NCI-H510A treated with DMSO at 0.1 percent for 48 hours (cell line): ENCODE data around the gene TSPAN5.

Experiments
- DNase-seq: peaks from one replicate; lab custom pipeline; 2025; lab: John Stamatoyannopoulos, UW

Gene TSPAN5

DNA sequence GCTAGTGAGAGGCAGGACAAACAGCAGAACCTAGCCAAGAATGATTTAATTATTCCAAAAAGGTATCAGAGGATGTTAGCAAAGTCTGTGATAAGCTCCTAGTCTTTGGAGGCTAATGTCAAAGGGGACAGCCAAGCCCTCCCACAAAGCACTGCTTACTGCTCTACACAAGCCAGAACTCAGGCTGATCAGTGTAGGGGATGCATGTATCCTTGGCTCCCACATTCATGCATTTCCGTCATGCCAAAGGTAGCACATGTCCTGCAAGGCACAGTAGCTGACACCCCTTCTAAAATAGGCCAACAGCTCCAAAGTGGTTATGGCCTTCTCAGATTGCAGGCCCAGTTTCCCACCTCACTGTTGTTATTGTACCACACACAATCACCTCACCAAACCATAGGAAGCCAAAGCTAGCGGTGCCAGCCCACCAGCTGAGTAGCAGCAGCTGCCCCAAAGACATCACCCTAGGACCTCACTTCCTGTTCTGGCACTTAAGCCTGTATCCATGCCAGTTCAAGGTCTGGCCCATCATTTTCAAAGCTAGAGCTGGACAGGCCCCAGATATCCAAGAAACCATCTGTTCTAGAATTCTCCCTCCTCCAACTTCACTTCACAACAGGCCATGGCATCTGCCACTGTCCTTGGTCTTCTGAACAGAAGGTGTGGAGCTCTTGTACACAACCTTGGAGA lies 40.9 kb downstream of the TSPAN5 start:
- DNase-seq = no peak

DNA sequence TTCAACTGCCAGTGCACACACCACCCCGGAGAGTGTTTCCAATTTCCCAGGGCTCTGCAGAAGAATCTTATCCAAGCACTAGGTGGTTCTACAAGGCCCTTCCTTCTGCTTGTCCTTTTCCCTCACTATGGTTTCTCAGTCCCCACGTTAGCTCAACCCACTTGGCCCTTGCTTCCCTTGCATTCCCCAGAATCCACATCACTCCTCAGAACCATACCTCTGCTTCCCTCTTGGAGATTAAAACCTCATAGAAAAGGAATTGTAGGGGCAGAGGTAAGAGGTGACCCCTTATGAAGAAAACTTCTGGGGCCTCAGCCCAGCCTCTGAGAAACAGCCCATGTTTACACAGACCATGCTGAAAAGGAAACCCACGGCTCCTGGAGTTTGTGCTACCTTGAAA lies 42.4 kb downstream of the TSPAN5 start:
- DNase-seq = no peak

GRCh38 chr4:98614662-98615061 lies 43.7 kb downstream of the TSPAN5 start:
- no peak for DNase-seq

- DNase-seq = no peak
Measured at GRCh38 chr4:98614094-98614493, 44.3 kb downstream of the TSPAN5 start.

- no peak for DNase-seq
Measured at GRCh38 chr4:98613453-98614075, 44.8 kb downstream of the TSPAN5 start.

DNA sequence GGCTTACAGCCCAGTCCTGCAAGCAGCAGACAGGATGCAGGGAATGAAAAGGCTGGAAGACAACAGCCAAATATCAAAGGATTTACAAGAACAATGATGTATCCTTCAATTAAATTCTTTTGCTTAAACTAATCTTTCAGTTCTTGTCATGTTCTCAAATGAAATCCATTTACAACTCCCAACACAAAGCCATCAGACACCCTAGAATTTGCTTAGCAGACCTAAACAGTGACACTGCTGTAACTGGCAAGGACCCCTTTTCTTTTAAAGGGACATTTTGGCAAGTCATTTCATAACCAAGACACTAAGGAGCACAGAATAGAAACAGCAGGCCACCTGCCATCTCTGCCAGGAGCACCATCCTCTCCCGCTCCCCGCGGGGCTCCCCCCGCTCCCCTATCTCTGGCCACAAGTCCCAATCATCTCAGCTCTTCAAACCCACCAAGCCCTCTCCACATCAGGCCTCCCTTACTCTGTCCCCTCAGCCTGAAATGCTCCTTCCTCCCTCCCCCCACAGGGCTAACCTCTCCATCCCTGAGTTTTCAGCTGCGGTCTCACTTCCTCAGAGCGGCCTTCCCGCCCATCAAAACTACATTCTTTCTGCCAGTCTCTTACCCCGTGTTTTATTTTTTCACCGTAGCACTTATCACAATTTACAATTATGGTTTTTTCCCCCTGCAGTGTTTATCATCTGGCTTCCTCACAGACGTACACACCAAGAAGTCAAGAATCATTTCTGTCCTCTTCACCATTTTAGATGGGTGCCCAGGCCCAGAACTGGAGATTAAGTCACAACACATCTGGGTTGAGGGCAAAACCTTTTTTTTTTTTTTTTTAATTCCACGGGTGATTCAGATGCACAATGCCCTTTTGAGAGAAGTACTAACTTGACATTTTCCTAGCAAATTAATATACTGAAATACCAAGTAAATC lies 45.8 kb downstream of the TSPAN5 start:
- no peak for DNase-seq

DNA sequence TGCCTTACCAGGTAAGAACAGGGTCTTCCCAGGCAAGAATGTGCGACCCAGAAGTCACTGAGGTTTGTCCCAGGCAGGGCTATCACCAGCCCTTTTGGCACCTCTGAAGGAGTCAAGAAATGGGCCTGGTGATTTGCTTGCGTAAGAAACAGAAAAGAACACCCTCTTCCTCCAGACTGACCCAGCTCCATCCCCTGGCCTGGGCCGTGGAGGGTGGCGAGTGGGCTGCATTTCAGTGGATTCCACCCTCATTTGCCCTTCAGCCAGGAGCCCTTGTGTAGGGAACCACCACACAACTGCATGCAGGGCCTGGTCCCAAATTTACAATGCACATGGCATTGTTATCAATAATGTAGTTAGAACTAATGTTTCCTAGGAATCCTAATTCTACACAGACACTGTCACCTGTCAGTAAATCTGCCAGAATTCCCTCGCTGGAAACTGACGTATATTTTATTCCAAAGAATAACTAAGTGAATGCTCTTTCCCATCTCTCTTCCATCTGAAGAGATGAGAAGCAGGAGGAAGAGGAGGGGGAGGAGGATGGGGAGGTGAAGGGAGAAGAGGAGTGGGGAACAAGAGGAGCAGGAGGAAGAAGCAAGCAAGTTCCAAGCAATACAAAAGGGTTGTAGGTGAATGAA lies 46.6 kb downstream of the TSPAN5 start:
- no peak for DNase-seq

DNA sequence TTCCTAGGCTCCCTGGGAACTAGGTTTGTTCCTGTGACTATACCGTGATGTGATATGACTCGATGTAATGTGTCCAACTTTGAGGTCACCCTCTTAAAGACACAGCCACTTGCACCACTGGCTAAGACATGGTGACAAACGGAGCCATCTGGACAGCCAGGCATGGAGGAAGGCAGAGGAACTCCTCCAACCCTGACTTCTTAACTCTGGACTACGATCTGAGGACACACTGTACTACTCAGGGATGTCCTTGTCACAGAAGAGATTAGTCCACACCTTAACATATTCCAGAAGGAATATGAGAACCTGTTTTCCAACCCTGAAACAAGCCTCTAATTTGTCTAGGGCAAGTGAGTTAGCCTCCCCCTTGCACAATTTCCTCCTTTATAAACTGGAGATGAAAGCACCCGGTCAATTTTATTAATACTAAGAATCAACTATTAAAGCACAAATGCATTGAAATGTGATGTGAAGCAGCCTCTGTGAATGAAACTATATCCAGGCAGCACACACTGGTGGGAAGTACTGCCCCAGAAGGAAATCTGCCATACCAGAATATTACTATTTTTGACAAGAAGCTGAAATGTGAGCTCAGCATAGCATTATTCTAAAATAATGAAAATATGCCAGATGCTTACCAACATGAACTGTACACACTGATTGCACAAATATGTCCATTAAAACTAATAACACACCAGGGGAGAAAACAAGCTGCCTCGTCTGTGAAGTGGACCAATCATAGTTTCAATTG lies 47.3 kb downstream of the TSPAN5 start:
- no peak for DNase-seq

GRCh38 chr4:98610431-98610830 lies 48.0 kb downstream of the TSPAN5 start:
- no peak for DNase-seq

DNA sequence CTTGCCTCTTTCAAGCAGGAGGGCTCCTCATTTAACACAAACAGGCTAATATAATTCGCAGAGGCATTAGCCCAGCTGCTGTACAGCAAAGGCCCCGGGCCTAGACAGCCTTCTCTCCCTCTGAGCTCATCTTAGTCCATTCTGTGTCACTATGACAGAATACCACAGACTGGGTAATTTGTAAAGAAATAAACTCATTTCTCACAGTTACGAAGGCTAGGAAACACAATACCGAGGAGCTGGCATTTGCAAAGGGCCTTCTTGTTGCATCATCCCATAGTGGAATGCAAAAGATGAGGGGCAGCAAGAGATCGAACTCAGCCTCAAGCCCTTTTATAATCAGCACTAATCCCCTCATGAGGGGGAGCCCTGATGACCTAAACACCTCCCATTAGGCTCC lies 48.5 kb downstream of the TSPAN5 start:
- no peak for DNase-seq

DNA sequence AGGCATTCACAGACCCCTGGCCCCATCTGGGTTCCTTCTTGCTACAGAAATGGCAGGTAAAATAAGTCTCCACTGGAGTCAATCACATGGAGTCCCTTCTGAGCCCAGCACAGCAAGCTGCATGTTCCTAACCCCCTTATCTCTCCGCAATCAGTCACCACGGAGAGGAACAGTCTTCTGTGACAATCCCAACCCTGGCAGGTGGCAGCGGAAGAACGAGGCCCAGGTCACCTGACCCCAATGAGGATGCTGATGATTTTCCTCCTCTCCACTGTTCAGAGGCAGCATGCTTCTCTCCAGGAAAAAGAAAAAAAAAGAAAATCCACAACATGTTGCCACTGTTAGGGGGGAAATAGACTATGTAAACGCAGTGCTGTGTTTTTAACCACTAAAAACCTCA lies 50.1 kb downstream of the TSPAN5 start:
- no peak for DNase-seq

DNA sequence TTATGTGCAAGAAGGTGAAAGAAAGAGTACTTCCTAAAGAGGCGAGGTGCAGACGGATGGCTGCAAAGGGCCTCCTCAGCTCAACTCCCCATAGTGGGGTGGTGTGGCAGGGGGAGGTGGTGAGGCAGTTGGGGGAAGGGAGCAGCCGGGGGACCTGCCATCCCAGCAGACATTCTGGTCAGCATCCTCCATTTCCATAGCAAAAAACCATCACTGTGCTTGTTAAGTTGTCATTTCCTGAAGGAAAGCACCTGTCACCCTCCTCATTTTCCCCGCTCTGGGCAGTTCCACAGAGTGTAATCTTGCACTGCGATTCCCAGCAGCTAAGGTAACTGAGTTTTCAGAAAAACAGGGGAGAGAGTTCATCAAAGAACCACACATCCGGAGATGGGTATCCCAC lies 51.5 kb downstream of the TSPAN5 start:
- no peak for DNase-seq

GRCh38 chr4:98605216-98605615 lies 53.2 kb downstream of the TSPAN5 start:
- DNase-seq = no peak

DNA sequence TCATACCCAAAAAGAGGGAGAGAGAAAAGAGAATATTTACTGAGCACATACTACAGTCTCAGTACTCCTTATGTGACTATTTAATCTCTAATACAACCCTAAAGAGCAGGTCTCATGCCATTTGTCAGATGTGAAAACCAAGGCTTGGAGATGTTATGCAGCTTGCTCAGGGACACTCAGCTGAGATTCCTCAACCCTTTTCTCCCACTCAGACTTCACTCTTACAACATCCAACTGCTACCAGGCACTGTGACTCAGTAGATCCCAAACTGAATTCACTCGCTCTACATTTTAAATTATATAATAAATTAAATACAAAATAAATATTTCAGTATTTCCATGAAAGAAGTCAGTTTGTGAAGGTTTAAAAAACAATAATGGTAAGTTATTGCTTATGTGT lies 53.7 kb downstream of the TSPAN5 start:
- no peak for DNase-seq

DNA sequence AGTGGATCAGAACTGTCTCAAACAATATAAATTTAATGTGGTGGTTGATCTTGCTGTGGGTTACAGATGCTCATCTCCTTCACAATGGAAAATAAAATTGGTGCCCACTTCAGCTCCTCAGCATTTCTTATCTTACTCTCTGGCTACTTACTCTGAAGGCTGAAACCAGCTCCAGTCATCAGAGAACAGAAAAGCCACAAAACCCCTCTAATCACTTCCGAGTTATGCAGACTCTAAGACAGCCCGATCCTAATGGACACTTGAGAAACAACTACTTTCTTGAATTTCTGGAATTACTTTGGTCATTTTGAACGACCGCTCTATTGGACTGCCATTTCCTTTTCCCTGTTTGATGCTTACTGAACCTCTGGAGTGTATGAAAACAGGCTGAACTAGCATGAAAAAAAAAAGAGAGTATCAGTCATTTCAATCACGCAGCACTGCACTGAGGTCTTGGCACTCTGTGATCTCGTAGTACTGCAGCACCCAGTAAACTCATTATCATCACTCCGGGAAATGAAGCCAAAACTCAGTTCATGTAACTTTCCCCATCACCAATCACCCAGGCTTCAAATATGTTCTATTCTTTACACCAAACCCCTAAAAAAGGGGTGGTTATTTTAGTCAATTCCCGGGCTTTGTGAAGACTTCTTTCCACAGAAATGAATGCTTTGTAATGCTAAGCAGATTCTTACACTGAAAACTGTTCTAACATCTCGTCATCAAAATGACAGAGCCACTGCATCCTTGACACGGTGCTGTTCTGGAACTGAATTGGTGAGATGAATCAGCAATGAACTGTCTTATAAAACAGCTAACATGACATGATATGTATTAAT lies 54.5 kb downstream of the TSPAN5 start:
- no peak for DNase-seq

DNA sequence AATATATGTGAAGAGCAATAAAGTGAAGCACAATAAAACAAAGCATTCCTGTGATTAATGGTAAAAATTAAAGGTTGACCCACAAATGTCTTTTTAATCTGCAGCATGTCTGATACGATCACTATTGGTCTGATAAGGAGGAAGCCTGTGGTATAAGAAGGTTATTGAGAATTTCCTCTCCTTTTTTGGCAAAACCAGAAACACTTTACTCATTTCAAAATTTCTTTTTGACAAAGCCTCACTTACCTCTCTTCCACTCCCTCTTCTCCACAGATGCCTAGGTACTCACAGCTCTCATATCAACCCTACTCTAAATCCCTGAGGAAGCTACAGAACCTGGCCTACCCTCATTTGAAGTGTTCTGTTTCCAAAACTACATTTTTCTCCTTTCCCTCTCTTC lies 56.1 kb downstream of the TSPAN5 start:
- no peak for DNase-seq

DNA sequence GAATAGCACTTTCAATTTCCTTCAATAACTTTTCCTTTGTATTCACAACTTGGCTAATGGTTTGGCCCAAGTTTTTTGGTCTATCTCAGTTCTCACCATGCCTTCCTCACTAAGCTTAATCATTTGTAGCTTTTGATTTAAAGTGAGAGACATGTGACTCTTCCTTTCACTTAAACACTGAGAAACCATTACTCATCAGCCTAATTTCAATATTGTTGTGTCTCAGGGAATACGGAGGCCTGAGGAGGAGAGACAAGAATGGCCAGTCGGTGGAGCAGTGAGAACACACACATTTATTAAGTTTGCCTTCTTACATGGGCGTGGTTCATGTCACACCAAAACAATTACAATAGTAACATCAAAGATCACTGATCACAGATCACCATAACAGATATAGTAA lies 56.7 kb downstream of the TSPAN5 start:
- no peak for DNase-seq

- no peak for DNase-seq
Measured at GRCh38 chr4:98599617-98600205, 58.7 kb downstream of the TSPAN5 start.

DNA sequence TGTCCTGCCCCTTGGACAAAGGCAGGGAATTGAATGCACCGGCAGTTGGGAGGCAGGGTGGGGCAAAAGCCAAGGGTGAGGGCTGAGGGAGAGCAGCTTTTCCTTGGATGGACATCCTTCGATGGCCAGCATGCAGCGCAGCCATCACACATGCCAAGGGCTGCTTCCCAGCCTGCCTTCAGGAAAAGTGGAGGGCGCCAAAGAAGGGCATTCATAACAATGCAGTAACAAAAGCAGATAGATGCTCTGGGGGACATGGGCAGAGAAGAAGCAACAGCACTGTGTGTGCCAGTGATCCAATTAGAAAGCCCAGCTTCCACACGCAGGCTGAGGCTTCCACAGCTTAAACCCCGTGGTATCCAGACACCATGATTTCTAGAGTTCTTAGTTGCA lies 71.5 kb downstream of the TSPAN5 start:
- no peak for DNase-seq

- DNase-seq = no peak
Measured at GRCh38 chr4:98586291-98586961, 72.0 kb downstream of the TSPAN5 start.
